Glomerular endothelial cell (primary cell): ENCODE measurements around the gene ELMO3. TPM values are rescaled to one million over a fixed set of nuclear protein-coding genes. Genes with fewer than 3 reads are reported as not detected.

Experiments
- DNase-seq: peaks from one replicate; pipeline ENCODE4 v3.0.0-alpha.2; 2011; ENCODE audit warnings: low read depth, low spot score; ENCODE audit errors: extremely low read depth
- total RNA-seq: library from RNA; depleted of rRNA; stranded (reverse); fragments of >200 nt; gene quantifications from 2 replicates; pipeline ENCODE4 v1.2.3, GENCODE V29; 2015

The ELMO3 gene, protein sequence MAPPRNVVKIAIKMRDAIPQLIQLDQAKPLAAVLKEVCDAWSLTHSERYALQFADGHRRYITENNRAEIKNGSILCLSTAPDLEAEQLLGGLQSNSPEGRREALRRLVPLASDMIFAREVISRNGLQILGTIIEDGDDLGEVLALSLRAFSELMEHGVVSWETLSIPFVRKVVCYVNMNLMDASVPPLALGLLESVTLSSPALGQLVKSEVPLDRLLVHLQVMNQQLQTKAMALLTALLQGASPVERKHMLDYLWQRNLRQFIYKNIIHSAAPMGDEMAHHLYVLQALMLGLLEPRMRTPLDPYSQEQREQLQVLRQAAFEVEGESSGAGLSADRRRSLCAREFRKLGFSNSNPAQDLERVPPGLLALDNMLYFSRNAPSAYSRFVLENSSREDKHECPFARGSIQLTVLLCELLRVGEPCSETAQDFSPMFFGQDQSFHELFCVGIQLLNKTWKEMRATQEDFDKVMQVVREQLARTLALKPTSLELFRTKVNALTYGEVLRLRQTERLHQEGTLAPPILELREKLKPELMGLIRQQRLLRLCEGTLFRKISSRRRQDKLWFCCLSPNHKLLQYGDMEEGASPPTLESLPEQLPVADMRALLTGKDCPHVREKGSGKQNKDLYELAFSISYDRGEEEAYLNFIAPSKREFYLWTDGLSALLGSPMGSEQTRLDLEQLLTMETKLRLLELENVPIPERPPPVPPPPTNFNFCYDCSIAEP
- 0.53 and 2.0 TPM in 2 replicates for total RNA-seq

GRCh38 chr16:67199011-67199807, at the start of gene ELMO3:
Gene ELMO3 (plus strand): TSS chr16:67199131. CDS start chr16:67199327, 196 bp downstream.
- no peak for DNase-seq

DNA sequence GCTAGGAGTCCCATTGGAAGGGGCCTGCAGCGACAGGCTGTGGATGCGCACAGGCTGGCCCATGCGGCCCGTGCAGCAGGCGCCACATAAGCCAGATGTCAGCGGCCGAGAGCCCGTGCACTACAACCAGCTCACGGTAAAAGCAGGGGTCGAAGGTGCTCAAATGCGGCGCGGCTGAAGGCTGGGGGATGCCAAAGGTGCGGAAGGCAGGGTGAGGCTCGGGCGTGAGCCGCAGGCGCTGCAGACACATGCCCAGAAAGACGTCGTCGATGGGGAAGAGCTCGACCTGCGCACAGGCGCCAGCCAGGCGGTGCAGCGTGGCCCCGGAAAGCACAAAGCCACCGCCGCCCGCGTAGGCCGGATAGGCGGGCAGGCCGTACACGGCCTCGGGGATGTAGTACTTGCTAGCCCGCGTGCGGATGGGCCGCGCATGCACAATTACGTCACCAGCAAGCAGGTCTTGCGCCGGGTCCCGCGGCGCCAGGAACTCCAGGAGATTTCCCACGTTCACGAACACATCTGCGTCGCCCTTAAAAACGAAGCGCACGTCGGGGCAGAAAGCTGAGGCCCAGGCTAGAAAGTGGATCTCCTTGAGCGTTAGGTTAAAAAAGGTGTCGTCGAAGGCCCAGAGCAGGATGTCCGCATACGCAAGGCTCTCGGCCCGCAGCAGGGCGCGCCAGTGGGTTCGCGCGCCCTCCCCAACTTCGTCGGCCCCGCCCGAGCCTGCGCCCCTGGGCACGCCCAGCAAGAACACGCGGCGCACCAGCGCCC, 49.5 kb upstream of the ELMO3 start:
- no peak for DNase-seq

GRCh38 chr16:67150047-67150832, 48.7 kb upstream of the ELMO3 start:
- no peak for DNase-seq

- no peak for DNase-seq
Observed at GRCh38 chr16:67150833-67151396, 48.0 kb upstream of the ELMO3 start, which contains the start of gene B3GNT9. Gene B3GNT9 (minus strand): TSS chr16:67150998. CDS start chr16:67150485, 513 bp downstream.

DNA sequence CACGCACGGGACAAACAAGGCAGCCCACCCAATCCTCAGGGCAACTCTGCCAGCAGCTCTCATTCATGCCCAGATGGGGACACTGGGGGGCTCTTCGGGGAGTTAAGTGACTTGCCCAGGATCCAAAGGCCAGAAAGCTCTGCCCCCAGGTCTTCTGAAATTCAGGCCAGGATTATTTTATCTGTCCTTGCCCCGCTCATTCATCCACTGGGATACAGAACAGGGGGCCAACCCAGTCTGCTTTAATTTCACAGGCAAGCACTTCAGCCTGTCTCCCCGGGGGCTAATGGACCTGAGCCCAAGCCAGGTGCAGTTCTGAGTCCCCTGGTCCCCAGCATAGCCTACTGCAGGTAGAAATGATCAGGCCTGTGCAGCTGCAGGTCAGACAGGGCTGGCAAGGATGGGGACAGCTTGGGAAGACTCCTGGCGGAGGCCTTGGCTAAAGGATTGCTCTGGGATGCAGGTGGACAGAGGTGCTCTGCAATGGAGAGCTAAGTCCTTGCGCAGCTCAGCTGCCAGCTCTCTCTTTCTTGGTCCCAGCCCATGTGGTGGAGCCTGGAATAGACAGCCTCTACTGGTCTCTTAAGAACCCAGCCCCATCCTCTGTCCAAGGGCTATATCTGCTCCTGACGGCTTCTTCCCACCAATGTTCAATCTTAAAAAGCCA, 47.4 kb upstream of the ELMO3 start:
- DNase-seq, result no peak

GRCh38 chr16:67154578-67155294, 44.2 kb upstream of the ELMO3 start:
- DNase-seq, result no peak

- no peak for DNase-seq
Observed at GRCh38 chr16:67155295-67156142, 43.4 kb upstream of the ELMO3 start.

DNA sequence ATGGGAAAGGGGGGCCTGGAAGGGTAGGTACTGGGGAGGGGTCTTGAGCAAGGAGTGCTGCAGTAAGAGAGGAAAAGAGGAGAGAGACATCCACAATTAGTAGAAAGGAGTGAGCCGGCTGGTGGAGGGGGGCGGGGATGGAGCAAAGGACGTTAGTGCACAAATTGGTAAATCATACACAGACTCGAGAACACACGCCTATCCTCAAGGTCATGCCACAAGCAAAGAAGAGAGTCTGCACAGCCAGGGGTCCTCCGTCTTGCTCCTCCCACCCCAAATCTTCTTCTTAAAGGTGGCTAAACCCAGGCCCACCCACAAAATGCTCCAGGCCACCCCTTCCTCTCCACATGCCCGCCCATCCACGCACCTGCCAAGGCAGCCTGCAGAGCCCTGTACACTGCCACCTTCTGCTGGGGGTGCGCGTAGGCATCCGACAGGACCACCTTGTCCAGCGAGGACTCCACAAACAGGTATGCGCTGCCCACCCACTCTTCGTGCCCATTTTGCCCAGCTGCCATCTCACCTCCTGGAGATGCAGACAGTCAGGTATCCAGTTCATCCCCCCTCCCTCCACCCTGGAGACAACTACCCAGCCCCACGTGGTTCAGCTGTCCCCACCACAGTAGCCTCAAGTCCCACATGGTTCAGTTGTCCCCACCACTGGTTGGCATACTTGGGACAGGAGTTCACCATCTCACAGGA, 42.6 kb upstream of the ELMO3 start:
- DNase-seq, result no peak

GRCh38 chr16:67157106-67157748, 41.7 kb upstream of the ELMO3 start:
- DNase-seq, result no peak

- no peak for DNase-seq
Observed at GRCh38 chr16:67157892-67158635, 40.9 kb upstream of the ELMO3 start.

GRCh38 chr16:67158637-67159600, 40.0 kb upstream of the ELMO3 start:
- DNase-seq, result no peak

DNA sequence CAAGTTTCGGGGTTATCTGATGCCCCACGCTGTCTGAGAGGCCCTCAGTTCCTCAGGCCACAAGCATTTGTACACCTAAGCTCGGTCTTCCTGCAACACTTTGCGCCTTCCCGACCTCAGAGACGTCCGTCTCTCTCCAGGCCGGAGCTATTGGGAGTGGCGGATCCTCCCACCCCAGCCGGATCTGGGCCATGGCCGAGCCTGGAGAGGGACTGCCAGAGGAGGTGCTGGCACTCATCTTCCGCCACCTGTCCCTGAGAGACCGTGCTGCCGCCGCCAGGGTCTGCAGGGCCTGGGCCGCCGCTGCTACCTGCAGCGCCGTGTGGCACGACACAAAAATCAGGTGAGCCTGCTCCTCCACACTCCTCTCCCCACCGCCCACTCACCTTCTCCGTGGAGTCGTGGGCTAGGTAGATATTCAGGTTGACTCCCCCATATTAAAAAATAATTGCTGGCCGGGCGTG, 37.3 kb upstream of the ELMO3 start:
- DNase-seq, result no peak

- no peak for DNase-seq
Observed at GRCh38 chr16:67162506-67163163, 36.3 kb upstream of the ELMO3 start.
